Testis (tissue), 2 donors: ENCODE results near the gene CDYL2.

Source experiments
- POLR2A ChIP-seq: fragments of 450-650 bp; IDR thresholded peaks from one replicate; pipeline ENCODE4 v1.6.1; 2017; ENCODE audit warnings: antibody characterized with exemption, mild to moderate bottlenecking, moderate library complexity
- TF ChIP-seq, protein P1 (sequence below), 3 experiments: fragments of 450-650 bp in 2 of 3; fragments of 200-600 bp in 1 of 3; sonication (generic) in 1 of 3; IDR thresholded peaks; one replicate each; pipeline ENCODE4 v1.5.1; 2016 to 2019; ENCODE audit warnings: antibody characterized with exemption in 3 of 3, mild to moderate bottlenecking in 2 of 3, moderate library complexity in 1 of 3

DNA sequence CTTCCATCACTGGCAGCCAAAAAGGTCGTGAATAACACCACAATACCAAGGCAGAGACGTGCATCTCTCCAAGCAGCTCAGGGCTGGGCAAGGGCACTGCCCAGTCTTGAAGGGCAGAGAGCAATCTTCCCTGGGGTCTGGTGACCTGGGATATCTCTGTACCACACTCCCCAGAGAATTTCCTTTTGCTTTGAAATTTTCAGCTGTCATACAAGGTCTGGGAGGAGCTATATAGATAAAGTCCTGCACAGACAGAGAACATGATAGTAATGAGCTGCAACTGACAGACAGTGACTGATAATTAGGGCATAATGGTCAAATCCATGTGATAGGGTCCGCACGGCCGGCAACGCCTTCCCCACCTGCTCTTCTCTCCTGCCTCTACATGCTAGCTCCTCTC, 195.5 kb downstream of the CDYL2 start:
- TF ChIP-seq, protein P1, sequence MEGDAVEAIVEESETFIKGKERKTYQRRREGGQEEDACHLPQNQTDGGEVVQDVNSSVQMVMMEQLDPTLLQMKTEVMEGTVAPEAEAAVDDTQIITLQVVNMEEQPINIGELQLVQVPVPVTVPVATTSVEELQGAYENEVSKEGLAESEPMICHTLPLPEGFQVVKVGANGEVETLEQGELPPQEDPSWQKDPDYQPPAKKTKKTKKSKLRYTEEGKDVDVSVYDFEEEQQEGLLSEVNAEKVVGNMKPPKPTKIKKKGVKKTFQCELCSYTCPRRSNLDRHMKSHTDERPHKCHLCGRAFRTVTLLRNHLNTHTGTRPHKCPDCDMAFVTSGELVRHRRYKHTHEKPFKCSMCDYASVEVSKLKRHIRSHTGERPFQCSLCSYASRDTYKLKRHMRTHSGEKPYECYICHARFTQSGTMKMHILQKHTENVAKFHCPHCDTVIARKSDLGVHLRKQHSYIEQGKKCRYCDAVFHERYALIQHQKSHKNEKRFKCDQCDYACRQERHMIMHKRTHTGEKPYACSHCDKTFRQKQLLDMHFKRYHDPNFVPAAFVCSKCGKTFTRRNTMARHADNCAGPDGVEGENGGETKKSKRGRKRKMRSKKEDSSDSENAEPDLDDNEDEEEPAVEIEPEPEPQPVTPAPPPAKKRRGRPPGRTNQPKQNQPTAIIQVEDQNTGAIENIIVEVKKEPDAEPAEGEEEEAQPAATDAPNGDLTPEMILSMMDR (IDR thresholded peaks at IDR 0.05) = no peak
- no peak for TF ChIP-seq POLR2A
